Measurements from ENCODE around the gene TP73. TPM values are rescaled to one million over a fixed set of nuclear protein-coding genes. Genes with fewer than 3 reads are reported as not detected.

The TP73 gene
- total RNA-seq, 1 experiment from 2014 or later = 19.2 TPM

GRCh38 chr1:3717041-3717714 lies 64.9 kb downstream of the TP73 start:
- H3K4me2 ChIP-seq (ENCODE audit: low read length) = no peak overlapping the region
- H3K4me1 ChIP-seq (ENCODE audit: control insufficient read depth in 1 of 2, insufficient read depth in 2 of 2, low read length in 2 of 2) = no peaks in the 10 kb centered on the region
- H3K36me3 ChIP-seq (ENCODE audit: control insufficient read depth in 1 of 2, insufficient read depth in 2 of 2, low read length in 2 of 2) = no peaks in the 10 kb centered on the region
- TF ChIP-seq POLR2AphosphoS5 (IDR thresholded peaks at IDR 0.05; ENCODE audit: low read depth, low read length) = no peak
- TF ChIP-seq SRF (IDR thresholded peaks at IDR 0.05; ENCODE audit: low read depth) = no peak
- no peak for TF ChIP-seq ZFX (IDR thresholded peaks at IDR 0.05)
- no peak for TF ChIP-seq EZH2phosphoT487 (IDR thresholded peaks at IDR 0.05; ENCODE audit: borderline replicate concordance)
- no peak for TF ChIP-seq MAX (IDR thresholded peaks at IDR 0.05)
- ATAC-seq (no peak), DNase-seq (ENCODE audit: low read depth, low spot score) (no peak)
- ChIA-PET RAD21 (ENCODE audit: low non-redundant PET in 1 of 2, low total read pairs in 2 of 2, uncharacterized antibody in 2 of 2, unreplicated experiment in 2 of 2) (interaction anchor here in 1 of 2 experiments (0.7 kb wide), 1 partner anchor 92 kb away, joined by 4 read pairs; no protein-coding TSS in a partner anchor), CTCF (no interaction called here), POLR2A (no interaction called here)
- no peak overlapping the region for H3K4me3 ChIP-seq (replicated peaks in 1 of 2; ENCODE audit: low read depth in 1 of 2, low read length in 2 of 2)
- no peaks in the 10 kb centered on the region for H3K9me3 ChIP-seq (ENCODE audit: control insufficient read depth in 1 of 2, insufficient read depth in 1 of 2, low read depth in 1 of 2, low read length in 2 of 2)
- no TSS peak for BruUV-seq (replicated peaks)
- no peak overlapping the region for H2AFZ ChIP-seq (ENCODE audit: low read depth, low read length, poor library complexity, severe bottlenecking)
- no peaks in the 10 kb centered on the region for H3K27me3 ChIP-seq (ENCODE audit: insufficient read depth, low read length)
- H3K27ac ChIP-seq (ENCODE audit: low read depth, low read length) = no peak overlapping the region
- intact Hi-C loops (cut with micrococcal nuclease) = no loop called here
- H3K79me2 ChIP-seq (ENCODE audit: insufficient read depth, low read length) = no peaks in the 10 kb centered on the region
- no peaks in the 10 kb centered on the region for H3K9me2 ChIP-seq (ENCODE audit: insufficient read depth)
- no peaks in the 10 kb centered on the region for H4K20me1 ChIP-seq (ENCODE audit: insufficient read depth)
- no peak overlapping the region for H3K9ac ChIP-seq (ENCODE audit: low read length)

DNA sequence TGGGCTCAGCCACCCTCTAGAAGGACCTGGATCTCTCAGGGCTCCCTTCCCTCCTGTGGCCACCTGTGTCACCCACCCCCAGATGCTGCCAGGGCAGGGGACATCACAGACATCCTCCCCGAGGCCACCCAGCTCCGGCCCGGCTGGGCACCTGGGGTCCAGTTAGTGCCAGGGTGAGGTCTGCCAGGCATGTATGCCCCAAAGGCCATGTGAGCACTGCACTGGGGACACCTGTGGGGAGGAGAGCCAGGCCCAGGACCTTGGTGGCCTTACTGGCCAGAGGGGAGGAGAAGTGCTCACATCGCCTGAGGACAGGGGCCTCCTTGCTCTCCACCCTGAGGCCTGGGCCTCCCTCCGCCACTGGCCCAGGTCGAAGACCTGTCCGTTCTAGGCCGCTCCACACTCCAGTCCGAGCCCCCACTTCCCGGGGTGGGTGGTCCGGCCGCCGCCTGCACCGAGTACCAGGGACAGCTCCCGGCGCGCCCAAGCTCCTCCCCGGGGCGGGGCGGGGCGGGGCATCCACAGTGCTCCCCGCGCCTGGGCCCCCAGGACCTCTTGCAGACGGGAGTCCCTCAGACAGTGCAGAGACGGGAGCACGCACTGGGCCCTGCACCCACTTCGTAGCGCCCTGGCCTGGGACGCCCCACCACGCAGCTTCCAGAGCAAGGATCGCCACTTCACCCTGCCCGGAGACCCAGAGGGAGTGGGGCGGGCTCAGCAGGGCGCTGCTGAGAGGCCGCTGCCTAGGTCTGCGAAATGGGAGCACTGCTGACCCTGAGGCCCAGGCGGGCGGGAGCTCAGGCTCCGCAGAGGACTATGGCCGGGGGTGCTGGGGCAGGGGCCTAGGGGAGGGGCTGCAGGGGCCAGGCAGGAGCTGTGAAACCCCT lies 65.6 kb downstream of the TP73 start:
- Histone ChIP-seq H3K4me3 (replicated peaks in 1 of 2; ENCODE audit: low read depth in 1 of 2, low read length in 2 of 2) (no peak overlapping the region), H3K79me2 (ENCODE audit: insufficient read depth, low read length) (no peaks in the 10 kb centered on the region), H3K4me1 (ENCODE audit: control insufficient read depth in 1 of 2, insufficient read depth in 2 of 2, low read length in 2 of 2) (no peaks in the 10 kb centered on the region), H3K9me2 (ENCODE audit: insufficient read depth) (no peaks in the 10 kb centered on the region), H3K9ac (ENCODE audit: low read length) (no peak overlapping the region), H2AFZ (ENCODE audit: low read depth, low read length, poor library complexity, severe bottlenecking) (no peak overlapping the region), H4K20me1 (ENCODE audit: insufficient read depth) (no peaks in the 10 kb centered on the region), H3K27ac (ENCODE audit: low read depth, low read length) (no peak overlapping the region), H3K27me3 (ENCODE audit: insufficient read depth, low read length) (no peaks in the 10 kb centered on the region), H3K9me3 (ENCODE audit: control insufficient read depth in 1 of 2, insufficient read depth in 1 of 2, low read depth in 1 of 2, low read length in 2 of 2) (no peaks in the 10 kb centered on the region), H3K4me2 (ENCODE audit: low read length) (no peak overlapping the region), H3K36me3 (ENCODE audit: control insufficient read depth in 1 of 2, insufficient read depth in 2 of 2, low read length in 2 of 2) (no peaks in the 10 kb centered on the region)
- intact Hi-C loops (cut with micrococcal nuclease) = no loop called here
- ChIA-PET RAD21 (ENCODE audit: low non-redundant PET in 1 of 2, low total read pairs in 2 of 2, uncharacterized antibody in 2 of 2, unreplicated experiment in 2 of 2) (interaction anchor here in 1 of 2 experiments (0.7 kb wide), 1 partner anchor 92 kb away, joined by 4 read pairs; no protein-coding TSS in a partner anchor), POLR2A (no interaction called here), CTCF (no interaction called here)
- DNase-seq (ENCODE audit: low read depth, low spot score) = no peak
- peak; percentile 57 for ATAC-seq
- TF ChIP-seq ATF3 (IDR thresholded peaks at IDR 0.05) = no peak
- BruUV-seq (replicated peaks) = no TSS peak
